DMS114 treated with DMSO at 0.1 percent for 48 hours (cell line): ENCODE data around the gene CCNA1.

ENCODE experiments used
- DNase-seq: peaks from one replicate; lab custom pipeline; 2025; ENCODE audit not compliant: unreplicated experiment; lab: John Stamatoyannopoulos, UW

The CCNA1 gene

GRCh38 chr13:36453516-36453915 is 21.2 kb downstream of the CCNA1 start:
- peak; percentile 1 for DNase-seq

- DNase-seq, result no peak
Measured at GRCh38 chr13:36454121-36454520, 21.8 kb downstream of the CCNA1 start.

GRCh38 chr13:36454987-36455386 is 22.7 kb downstream of the CCNA1 start:
- no peak for DNase-seq

- DNase-seq, result no peak
Measured at GRCh38 chr13:36456577-36456976, 24.3 kb downstream of the CCNA1 start.

GRCh38 chr13:36461506-36461905 is 29.2 kb downstream of the CCNA1 start:
- no peak for DNase-seq

- DNase-seq, result no peak
Measured at GRCh38 chr13:36475468-36475867, 43.2 kb downstream of the CCNA1 start.

GRCh38 chr13:36476661-36477060 is 44.4 kb downstream of the CCNA1 start:
- no peak for DNase-seq

- DNase-seq, result no peak
Measured at GRCh38 chr13:36480726-36481427, 48.6 kb downstream of the CCNA1 start.

- DNase-seq, result no peak
Measured at GRCh38 chr13:36490055-36490454, 57.8 kb downstream of the CCNA1 start.
